HepG2 (cell line): ENCODE data around the gene DRC7. TPM values are rescaled to one million over a fixed set of nuclear protein-coding genes. Genes with fewer than 3 reads are reported as not detected.

ENCODE experiments used
- DMAP1 ChIP-seq: IDR thresholded peaks from 2 replicates; pipeline ENCODE4 v1.6.1; 2016
- DNMT3B ChIP-seq: conservative IDR thresholded peaks from 2 replicates; pipeline ENCODE4 v1.6.1; 2016; ENCODE audit warnings: missing biosample characterization, control low read depth
- E2F1 ChIP-seq: sonication (generic); formaldehyde crosslinking; IDR thresholded peaks from 2 replicates; pipeline ENCODE4 v1.5.0; 2020; ENCODE audit warnings: missing genetic modification reagents
- FOXP4 ChIP-seq: sonication (generic); formaldehyde crosslinking; IDR thresholded peaks from 2 replicates; pipeline ENCODE4 v1.4.0; 2020; ENCODE audit warnings: missing genetic modification reagents
- IRF9 ChIP-seq: sonication (generic); formaldehyde crosslinking; IDR thresholded peaks from 2 replicates; pipeline ENCODE4 v1.8.0; 2022; ENCODE audit warnings: missing genetic modification reagents, mild to moderate bottlenecking, borderline replicate concordance
- MED1 ChIP-seq: sonication (generic); formaldehyde crosslinking; IDR thresholded peaks from 2 replicates; pipeline ENCODE4 v1.4.0; 2020; ENCODE audit warnings: missing genetic modification reagents
- MTA1 ChIP-seq: sonication (generic); formaldehyde crosslinking; IDR thresholded peaks from 2 replicates; pipeline ENCODE4 v1.4.0; 2020; ENCODE audit warnings: missing genetic modification reagents, mild to moderate bottlenecking, borderline replicate concordance
- POLR2AphosphoS2 ChIP-seq: IDR thresholded peaks from 2 replicates; pipeline ENCODE4 v1.6.1; 2011; ENCODE audit warnings: low read depth, low read length, improper control_type of control experiment
- PPARG ChIP-seq: conservative IDR thresholded peaks from 2 replicates; pipeline ENCODE4 v1.6.1; 2016; ENCODE audit warnings: missing biosample characterization, missing genetic modification reagents
- SIN3B ChIP-seq: fragments of 150-350 bp; IDR thresholded peaks from 2 replicates; pipeline ENCODE4 v1.6.1; 2014; ENCODE audit warnings: low read length
- WIZ ChIP-seq: sonication (generic); formaldehyde crosslinking; IDR thresholded peaks from 2 replicates; pipeline ENCODE4 v1.5.1; 2020; ENCODE audit warnings: mild to moderate bottlenecking, missing genetic modification reagents
- ZNF296 ChIP-seq: sonication (generic); formaldehyde crosslinking; conservative IDR thresholded peaks from 2 replicates; pipeline ENCODE4 v1.5.0; 2020; ENCODE audit warnings: mild to moderate bottlenecking, missing genetic modification reagents
- ZNF318 ChIP-seq: sonication (generic); formaldehyde crosslinking; IDR thresholded peaks from 2 replicates; pipeline ENCODE4 v1.4.0; 2020; ENCODE audit warnings: mild to moderate bottlenecking, missing genetic modification reagents
- ZNF383 ChIP-seq: sonication (generic); formaldehyde crosslinking; IDR thresholded peaks from 2 replicates; pipeline ENCODE4 v1.4.0; 2020; ENCODE audit warnings: missing genetic modification reagents, mild to moderate bottlenecking, borderline replicate concordance
- ZNF597 ChIP-seq: sonication (generic); formaldehyde crosslinking; IDR thresholded peaks from 2 replicates; pipeline ENCODE4 v1.5.0; 2020; ENCODE audit warnings: missing genetic modification reagents
- polyA plus RNA-seq, 8 experiments: library from polyadenylated mRNA; depleted of rRNA in 3 of 8; stranded (reverse) in 7 of 8; unstranded in 1 of 8; fragments of >200 nt; fragmentation: Illumina TruSeq in 4 of 8; extraction: Trizol in 4 of 8; gene quantifications; 2 replicates each; pipeline versions ENCODE4 v1.2.1 to v1.2.3, GENCODE V29; 2011 to 2016; ENCODE audit warnings: low read depth in 4 of 8, missing spikeins in 1 of 8, mixed read lengths in 1 of 8; ENCODE audit not compliant: insufficient read depth in 1 of 8
- total RNA-seq, 5 experiments: library from RNA; depleted of rRNA; stranded (reverse); fragments of >200 nt; fragmentation: Illumina TruSeq; extraction: Trizol; gene quantifications; 2 replicates each; pipeline ENCODE4 v1.2.3, GENCODE V29; 2016; ENCODE audit warnings: low read depth in 1 of 5

Gene DRC7
- total and polyA plus RNA-seq, 2 of the 13 experiments (the other 11 are each of a cell fraction or from before 2014, with no cell fraction given) = 2.7 to 3.4 TPM

DNA sequence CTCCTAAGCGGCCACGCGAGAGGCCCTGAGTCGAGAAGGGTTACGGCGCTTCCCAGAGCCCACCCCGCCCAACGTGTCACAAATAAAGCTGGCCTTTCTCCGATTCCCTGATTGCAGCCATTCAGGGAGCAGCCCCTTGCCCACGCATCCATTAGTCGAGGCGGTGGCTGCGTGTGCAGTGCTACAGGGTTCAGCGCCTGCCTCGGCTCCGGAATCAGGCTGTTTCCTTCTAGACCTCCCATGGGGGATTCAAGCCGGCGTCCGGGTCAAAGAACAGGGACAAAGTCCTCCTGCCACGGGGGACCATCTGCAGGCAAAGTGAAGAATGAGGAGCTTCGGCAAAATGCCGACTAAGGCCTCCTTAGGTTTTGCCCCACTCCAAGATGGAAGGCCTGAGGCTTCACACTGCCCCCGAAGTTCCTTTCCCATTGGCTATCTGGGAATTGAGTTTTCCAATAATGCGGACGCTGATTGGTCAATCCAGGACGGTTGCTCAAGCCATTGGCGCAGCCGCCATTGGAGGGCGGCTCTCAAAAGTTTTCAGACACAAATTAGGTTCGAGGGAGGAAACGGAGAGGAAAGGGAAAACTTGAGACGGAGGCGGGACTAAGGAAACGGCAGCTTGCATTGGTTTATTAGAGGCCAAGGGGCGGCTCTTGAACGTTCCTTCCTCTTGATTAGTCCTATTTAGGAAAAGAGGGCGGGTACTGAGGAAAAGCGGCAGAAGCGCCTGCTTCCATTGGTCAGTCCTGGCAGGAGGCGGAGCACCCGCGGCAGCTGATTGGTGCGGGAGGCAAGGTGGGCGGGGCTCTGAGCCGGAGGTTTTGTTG is 40.5 kb downstream of the DRC7 start (continued):
- TF ChIP-seq ZNF318 (CRISPR knock-in tag) (0 out of 2 replicates have a peak, but pooled peaks have one; percentile 41), ZNF296 (no peak), SIN3B (0 out of 2 replicates have a peak, but pooled peaks have one; percentile 20), MED1 (peak; percentile 25; the same call in 1 of the 2 replicates), IRF9 (CRISPR knock-in tag) (peak; percentile 88; the same call in 1 of the 2 replicates), ZNF383 (CRISPR knock-in tag) (no peak), WIZ (peak; percentile 84), POLR2AphosphoS2 (peak; percentile 47; the same call in 1 of the 2 replicates), DNMT3B (CRISPR knock-in tag) (peak; percentile 58; the same call in 1 of the 2 replicates), MTA1 (CRISPR knock-in tag) (no peak), ZNF597 (CRISPR knock-in tag) (no peak), FOXP4 (CRISPR knock-in tag) (no peak), DMAP1 (CRISPR knock-in tag) (peak; percentile 89), E2F1 (CRISPR knock-in tag) (peak; percentile 49; the same call in 1 of the 2 replicates), PPARG (0 out of 2 replicates have a peak, but pooled peaks have one; percentile 10)
